ENCODE data around the gene PDGFRA. TPM values are rescaled to one million over a fixed set of nuclear protein-coding genes. Genes with fewer than 3 reads are reported as not detected.
A peak's percentile ranks its signal among the peaks of the same experiment; 100 is the strongest.

Gene PDGFRA
- polyA plus RNA-seq (2013, experiment 1 of 4) = 5.5 TPM
- 6.2 TPM for polyA plus RNA-seq (2013, experiment 2 of 4)
- polyA plus RNA-seq (2013, experiment 3 of 4) = 5.9 TPM
- 8.0 TPM for polyA plus RNA-seq (2013, experiment 4 of 4)

GRCh38 chr4:54228961-54229501 lies at the start of gene PDGFRA:
PDGFRA (plus strand) TSS chr4:54229293; CDS start chr4:54258769, 29,476 bp downstream.
- 1 to 2% methylated on average over 14 to 15 of the region's 15 CpGs for WGBS, 2 experiments
- H3K27me3 ChIP-seq (ENCODE audit: control insufficient read depth, insufficient read depth, low read length, poor library complexity, severe bottlenecking) = peaks cover 100% of the 10 kb centered on the region
- peaks cover 34% of the 10 kb centered on the region for H3K4me1 ChIP-seq (ENCODE audit: control insufficient read depth, insufficient read depth, low read length)
- H3K9me3 ChIP-seq (ENCODE audit: control insufficient read depth, low read length) = no peaks in the 10 kb centered on the region
- no peaks in the 10 kb centered on the region for H3K36me3 ChIP-seq (ENCODE audit: control insufficient read depth, insufficient read depth, low read length)
- H3K27ac ChIP-seq (ENCODE audit: insufficient read depth, low read depth, low read length, poor library complexity, severe bottlenecking) = peak within 1 kb of the TSS; percentile 12
- H3K4me3 ChIP-seq (ENCODE audit: insufficient read depth, low read depth, low read length) = peak within 1 kb of the TSS; percentile 53

- Histone ChIP-seq H3K36me3 (ENCODE audit: control insufficient read depth, insufficient read depth, low read length) (no peaks in the 10 kb centered on the region), H3K9me3 (ENCODE audit: control insufficient read depth, low read length) (no peaks in the 10 kb centered on the region), H3K4me1 (ENCODE audit: control insufficient read depth, insufficient read depth, low read length) (no peaks in the 10 kb centered on the region), H3K27ac (ENCODE audit: insufficient read depth, low read depth, low read length, poor library complexity, severe bottlenecking) (no peak overlapping the region), H3K27me3 (ENCODE audit: control insufficient read depth, insufficient read depth, low read length, poor library complexity, severe bottlenecking) (no peaks in the 10 kb centered on the region), H3K4me3 (ENCODE audit: insufficient read depth, low read depth, low read length) (no peak overlapping the region)
- 50 to 89% methylated on average over 1 to 2 of the region's 3 CpGs for WGBS, 2 experiments
Measured at GRCh38 chr4:54184581-54184980, 44.5 kb upstream of the PDGFRA start.

- no peaks in the 10 kb centered on the region for H3K27me3 ChIP-seq (ENCODE audit: control insufficient read depth, insufficient read depth, low read length, poor library complexity, severe bottlenecking)
- H3K4me3 ChIP-seq (ENCODE audit: insufficient read depth, low read depth, low read length) = no peak overlapping the region
- H3K9me3 ChIP-seq (ENCODE audit: control insufficient read depth, low read length) = no peaks in the 10 kb centered on the region
- no peak overlapping the region for H3K27ac ChIP-seq (ENCODE audit: insufficient read depth, low read depth, low read length, poor library complexity, severe bottlenecking)
- no peaks in the 10 kb centered on the region for H3K4me1 ChIP-seq (ENCODE audit: control insufficient read depth, insufficient read depth, low read length)
- 83 to 88% methylated on average over 5 of the region's 5 CpGs for WGBS, 2 experiments
- no peaks in the 10 kb centered on the region for H3K36me3 ChIP-seq (ENCODE audit: control insufficient read depth, insufficient read depth, low read length)
Measured at GRCh38 chr4:54185044-54185780, 43.9 kb upstream of the PDGFRA start.

- Histone ChIP-seq H3K27me3 (ENCODE audit: control insufficient read depth, insufficient read depth, low read length, poor library complexity, severe bottlenecking) (no peaks in the 10 kb centered on the region), H3K4me1 (ENCODE audit: control insufficient read depth, insufficient read depth, low read length) (no peaks in the 10 kb centered on the region), H3K9me3 (ENCODE audit: control insufficient read depth, low read length) (no peaks in the 10 kb centered on the region), H3K4me3 (ENCODE audit: insufficient read depth, low read depth, low read length) (no peak overlapping the region), H3K27ac (ENCODE audit: insufficient read depth, low read depth, low read length, poor library complexity, severe bottlenecking) (no peak overlapping the region), H3K36me3 (ENCODE audit: control insufficient read depth, insufficient read depth, low read length) (no peaks in the 10 kb centered on the region)
- 87 to 96% methylated on average over 1 of the region's 1 CpG for WGBS, 2 experiments
Measured at GRCh38 chr4:54185866-54186265, 43.2 kb upstream of the PDGFRA start.

GRCh38 chr4:54186371-54186770 lies 42.7 kb upstream of the PDGFRA start:
- no peaks in the 10 kb centered on the region for H3K27me3 ChIP-seq (ENCODE audit: control insufficient read depth, insufficient read depth, low read length, poor library complexity, severe bottlenecking)
- no peaks in the 10 kb centered on the region for H3K36me3 ChIP-seq (ENCODE audit: control insufficient read depth, insufficient read depth, low read length)
- no peak overlapping the region for H3K4me3 ChIP-seq (ENCODE audit: insufficient read depth, low read depth, low read length)
- no peaks in the 10 kb centered on the region for H3K4me1 ChIP-seq (ENCODE audit: control insufficient read depth, insufficient read depth, low read length)
- WGBS, 2 experiments = 86 to 95% methylated on average over 5 to 6 of the region's 6 CpGs
- H3K27ac ChIP-seq (ENCODE audit: insufficient read depth, low read depth, low read length, poor library complexity, severe bottlenecking) = no peak overlapping the region
- no peaks in the 10 kb centered on the region for H3K9me3 ChIP-seq (ENCODE audit: control insufficient read depth, low read length)

- 94 to 96% methylated on average over 9 of the region's 9 CpGs for WGBS, 2 experiments
- Histone ChIP-seq H3K27ac (ENCODE audit: insufficient read depth, low read depth, low read length, poor library complexity, severe bottlenecking) (no peak overlapping the region), H3K4me1 (ENCODE audit: control insufficient read depth, insufficient read depth, low read length) (no peaks in the 10 kb centered on the region), H3K36me3 (ENCODE audit: control insufficient read depth, insufficient read depth, low read length) (no peaks in the 10 kb centered on the region), H3K9me3 (ENCODE audit: control insufficient read depth, low read length) (no peaks in the 10 kb centered on the region), H3K27me3 (ENCODE audit: control insufficient read depth, insufficient read depth, low read length, poor library complexity, severe bottlenecking) (no peaks in the 10 kb centered on the region), H3K4me3 (ENCODE audit: insufficient read depth, low read depth, low read length) (no peak overlapping the region)
Measured at GRCh38 chr4:54187148-54187547, 41.9 kb upstream of the PDGFRA start.

- Histone ChIP-seq H3K4me3 (ENCODE audit: insufficient read depth, low read depth, low read length) (no peak overlapping the region), H3K27ac (ENCODE audit: insufficient read depth, low read depth, low read length, poor library complexity, severe bottlenecking) (no peak overlapping the region), H3K4me1 (ENCODE audit: control insufficient read depth, insufficient read depth, low read length) (no peaks in the 10 kb centered on the region), H3K9me3 (ENCODE audit: control insufficient read depth, low read length) (no peaks in the 10 kb centered on the region), H3K36me3 (ENCODE audit: control insufficient read depth, insufficient read depth, low read length) (no peaks in the 10 kb centered on the region), H3K27me3 (ENCODE audit: control insufficient read depth, insufficient read depth, low read length, poor library complexity, severe bottlenecking) (no peaks in the 10 kb centered on the region)
- WGBS, 2 experiments = 83% methylated on average over 1 to 2 of the region's 2 CpGs
Measured at GRCh38 chr4:54189140-54189539, 40.0 kb upstream of the PDGFRA start.

GRCh38 chr4:54192811-54193210 lies 36.3 kb upstream of the PDGFRA start:
- no peaks in the 10 kb centered on the region for H3K9me3 ChIP-seq (ENCODE audit: control insufficient read depth, low read length)
- no peaks in the 10 kb centered on the region for H3K27me3 ChIP-seq (ENCODE audit: control insufficient read depth, insufficient read depth, low read length, poor library complexity, severe bottlenecking)
- WGBS, 2 experiments = 91 to 92% methylated on average over 16 of the region's 16 CpGs

GRCh38 chr4:54197926-54198325 lies 31.2 kb upstream of the PDGFRA start:
- no peaks in the 10 kb centered on the region for H3K36me3 ChIP-seq (ENCODE audit: control insufficient read depth, insufficient read depth, low read length)
- H3K27ac ChIP-seq (ENCODE audit: insufficient read depth, low read depth, low read length, poor library complexity, severe bottlenecking) = no peak overlapping the region
- 83 to 94% methylated on average over 2 of the region's 2 CpGs for WGBS, 2 experiments
- no peaks in the 10 kb centered on the region for H3K27me3 ChIP-seq (ENCODE audit: control insufficient read depth, insufficient read depth, low read length, poor library complexity, severe bottlenecking)
- no peak overlapping the region for H3K4me3 ChIP-seq (ENCODE audit: insufficient read depth, low read depth, low read length)
- H3K4me1 ChIP-seq (ENCODE audit: control insufficient read depth, insufficient read depth, low read length) = no peaks in the 10 kb centered on the region
- no peaks in the 10 kb centered on the region for H3K9me3 ChIP-seq (ENCODE audit: control insufficient read depth, low read length)

More at GRCh38 chr4:54192811-54193210, 36.3 kb upstream of the PDGFRA start:
- no peak overlapping the region for H3K27ac ChIP-seq (ENCODE audit: insufficient read depth, low read depth, low read length, poor library complexity, severe bottlenecking)
- no peaks in the 10 kb centered on the region for H3K4me1 ChIP-seq (ENCODE audit: control insufficient read depth, insufficient read depth, low read length)
- no peaks in the 10 kb centered on the region for H3K36me3 ChIP-seq (ENCODE audit: control insufficient read depth, insufficient read depth, low read length)
- H3K4me3 ChIP-seq (ENCODE audit: insufficient read depth, low read depth, low read length) = no peak overlapping the region

GRCh38 chr4:54199919-54200318 lies 29.2 kb upstream of the PDGFRA start:
- Histone ChIP-seq H3K9me3 (ENCODE audit: control insufficient read depth, low read length) (no peaks in the 10 kb centered on the region), H3K27me3 (ENCODE audit: control insufficient read depth, insufficient read depth, low read length, poor library complexity, severe bottlenecking) (no peaks in the 10 kb centered on the region), H3K4me3 (ENCODE audit: insufficient read depth, low read depth, low read length) (no peak overlapping the region), H3K27ac (ENCODE audit: insufficient read depth, low read depth, low read length, poor library complexity, severe bottlenecking) (no peak overlapping the region), H3K4me1 (ENCODE audit: control insufficient read depth, insufficient read depth, low read length) (no peaks in the 10 kb centered on the region), H3K36me3 (ENCODE audit: control insufficient read depth, insufficient read depth, low read length) (no peaks in the 10 kb centered on the region)
- WGBS, 2 experiments = 89 to 99% methylated on average over 5 of the region's 5 CpGs
